Testis (tissue), 3 donors: ENCODE data around the gene ZNF529. TPM values are rescaled to one million over a fixed set of nuclear protein-coding genes. Genes with fewer than 3 reads are reported as not detected.

Experiments used
- DNase-seq: peaks from one replicate; pipeline ENCODE4 v3.0.0-alpha.2; 2019
- H3K27ac ChIP-seq, 2 donors: fragments of 200-600 bp; sonication (generic); one replicate each; pipeline ENCODE4 v1.5.1; 2019
- H3K27me3 ChIP-seq: fragments of 200-600 bp; sonication (generic); one replicate; pipeline ENCODE4 v1.5.1; 2019
- H3K36me3 ChIP-seq: fragments of 200-600 bp; sonication (generic); one replicate; pipeline ENCODE4 v1.5.1; 2017; ENCODE audit warnings: low read depth; ENCODE audit errors: missing control alignments
- H3K4me1 ChIP-seq: fragments of 200-600 bp; sonication (generic); one replicate; pipeline ENCODE4 v1.5.1; 2019
- H3K4me3 ChIP-seq, 2 donors: fragments of 200-600 bp; sonication (generic); one replicate each; pipeline ENCODE4 v1.5.1; 2017 to 2019
- H3K9me3 ChIP-seq: fragments of 200-600 bp; sonication (generic); one replicate; pipeline ENCODE4 v1.5.1; 2017
- POLR2A ChIP-seq: fragments of 450-650 bp; IDR thresholded peaks from one replicate; pipeline ENCODE4 v1.6.1; 2017; ENCODE audit warnings: antibody characterized with exemption, mild to moderate bottlenecking, moderate library complexity
- WGBS, 2 donors: methylation state at CpG; one replicate each; pipeline ENCODE4 v1.1.5; 2018; 5-methylcytosine and 5-hydroxymethylcytosine counted together
- intact Hi-C: fragments of 100-400 bp; cut with DNase I; formaldehyde crosslinking; loops from one replicate; pipeline ENCODE4 v1.15.1; 2023; ENCODE audit warnings: low total_unique reads
- polyA plus RNA-seq: library from polyadenylated mRNA; stranded (reverse); fragments of 350-450 nt; fragmentation: Illumina TruSeq; extraction: RNeasy Lipid Tissue Mini Kit (QIAGEN cat#74804); gene quantifications from one replicate; pipeline ENCODE4 v1.2.3, GENCODE V29; 2014; ENCODE audit warnings: low read depth, low replicate concordance; ENCODE audit not compliant: insufficient read depth
- total RNA-seq, 2 donors: library from RNA; depleted of rRNA; stranded (reverse); fragments of >200 nt; gene quantifications; one replicate each; pipeline ENCODE4 v1.2.3, GENCODE V29; 2016
- TF ChIP-seq, protein P1 (sequence below), 3 experiments: fragments of 450-650 bp in 2 of 3; fragments of 200-600 bp in 1 of 3; sonication (generic) in 1 of 3; IDR thresholded peaks; one replicate each; pipeline ENCODE4 v1.5.1; 2016 to 2019; ENCODE audit warnings: antibody characterized with exemption in 3 of 3, mild to moderate bottlenecking in 2 of 3, moderate library complexity in 1 of 3

The ZNF529 gene
- total and polyA plus RNA-seq, 3 donors from 2014 or later, result 18.8 to 20.5 (median 20.3) TPM

DNA sequence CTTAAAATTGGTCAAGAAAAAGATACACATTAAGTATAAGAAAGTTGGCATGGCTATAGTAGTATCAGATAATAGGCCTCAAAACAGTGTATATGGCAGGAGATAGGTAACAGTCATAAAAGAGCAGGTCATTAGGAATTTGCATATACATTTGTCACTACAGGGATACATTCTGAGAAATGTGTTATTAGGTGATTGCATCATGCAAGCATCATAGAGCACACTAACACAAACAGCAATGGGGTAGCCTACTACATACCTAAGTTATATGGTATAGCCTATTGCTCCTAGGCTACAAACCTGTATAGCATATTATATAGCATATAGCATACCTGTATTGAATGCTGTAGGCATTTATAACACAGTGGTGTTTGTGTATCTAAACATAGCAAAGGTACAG lies 6.2 kb upstream of the ZNF529 start:
- TF ChIP-seq POLR2A, result no peak
- TF ChIP-seq, protein P1, sequence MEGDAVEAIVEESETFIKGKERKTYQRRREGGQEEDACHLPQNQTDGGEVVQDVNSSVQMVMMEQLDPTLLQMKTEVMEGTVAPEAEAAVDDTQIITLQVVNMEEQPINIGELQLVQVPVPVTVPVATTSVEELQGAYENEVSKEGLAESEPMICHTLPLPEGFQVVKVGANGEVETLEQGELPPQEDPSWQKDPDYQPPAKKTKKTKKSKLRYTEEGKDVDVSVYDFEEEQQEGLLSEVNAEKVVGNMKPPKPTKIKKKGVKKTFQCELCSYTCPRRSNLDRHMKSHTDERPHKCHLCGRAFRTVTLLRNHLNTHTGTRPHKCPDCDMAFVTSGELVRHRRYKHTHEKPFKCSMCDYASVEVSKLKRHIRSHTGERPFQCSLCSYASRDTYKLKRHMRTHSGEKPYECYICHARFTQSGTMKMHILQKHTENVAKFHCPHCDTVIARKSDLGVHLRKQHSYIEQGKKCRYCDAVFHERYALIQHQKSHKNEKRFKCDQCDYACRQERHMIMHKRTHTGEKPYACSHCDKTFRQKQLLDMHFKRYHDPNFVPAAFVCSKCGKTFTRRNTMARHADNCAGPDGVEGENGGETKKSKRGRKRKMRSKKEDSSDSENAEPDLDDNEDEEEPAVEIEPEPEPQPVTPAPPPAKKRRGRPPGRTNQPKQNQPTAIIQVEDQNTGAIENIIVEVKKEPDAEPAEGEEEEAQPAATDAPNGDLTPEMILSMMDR (IDR thresholded peaks at IDR 0.05), result no peak
- no peak overlapping the region for H3K4me3 ChIP-seq
- H3K27ac ChIP-seq, result no peak overlapping the region
- peaks cover 3% of the 10 kb centered on the region for H3K4me1 ChIP-seq
- intact Hi-C loops, result no loop called here
- no peak for DNase-seq
- H3K36me3 ChIP-seq, result no peaks in the 10 kb centered on the region
- H3K27me3 ChIP-seq, result no peaks in the 10 kb centered on the region
- no peaks in the 10 kb centered on the region for H3K9me3 ChIP-seq

- 90 to 97% methylated on average over 3 of the region's 3 CpGs for WGBS, 2 donors
Measured at GRCh38 chr19:36577271-36577996, 4.3 kb upstream of the ZNF529 start.

GRCh38 chr19:36574741-36575140 lies 1.6 kb upstream of the ZNF529 start:
- intact Hi-C loops, result no loop called here
- Histone ChIP-seq H3K4me3 (no peak overlapping the region), H3K27me3 (no peaks in the 10 kb centered on the region), H3K36me3 (no peaks in the 10 kb centered on the region), H3K9me3 (no peaks in the 10 kb centered on the region), H3K27ac (no peak overlapping the region), H3K4me1 (peaks cover 8% of the 10 kb centered on the region)
- TF ChIP-seq, protein P1 (IDR thresholded peaks at IDR 0.05), result no peak
- no peak for TF ChIP-seq POLR2A
- 65 to 72% methylated on average over 2 of the region's 2 CpGs for WGBS, 2 donors
- DNase-seq, result no peak

More at GRCh38 chr19:36577271-36577996, 4.3 kb upstream of the ZNF529 start:
- no peak for DNase-seq
- TF ChIP-seq POLR2A, result no peak
- TF ChIP-seq, protein P1 (IDR thresholded peaks at IDR 0.05), result no peak
- Histone ChIP-seq H3K27me3 (no peaks in the 10 kb centered on the region), H3K4me3 (no peak overlapping the region), H3K4me1 (peaks cover 5% of the 10 kb centered on the region), H3K9me3 (no peaks in the 10 kb centered on the region), H3K27ac (no peak overlapping the region), H3K36me3 (no peaks in the 10 kb centered on the region)
- intact Hi-C loops, result no loop called here

DNA sequence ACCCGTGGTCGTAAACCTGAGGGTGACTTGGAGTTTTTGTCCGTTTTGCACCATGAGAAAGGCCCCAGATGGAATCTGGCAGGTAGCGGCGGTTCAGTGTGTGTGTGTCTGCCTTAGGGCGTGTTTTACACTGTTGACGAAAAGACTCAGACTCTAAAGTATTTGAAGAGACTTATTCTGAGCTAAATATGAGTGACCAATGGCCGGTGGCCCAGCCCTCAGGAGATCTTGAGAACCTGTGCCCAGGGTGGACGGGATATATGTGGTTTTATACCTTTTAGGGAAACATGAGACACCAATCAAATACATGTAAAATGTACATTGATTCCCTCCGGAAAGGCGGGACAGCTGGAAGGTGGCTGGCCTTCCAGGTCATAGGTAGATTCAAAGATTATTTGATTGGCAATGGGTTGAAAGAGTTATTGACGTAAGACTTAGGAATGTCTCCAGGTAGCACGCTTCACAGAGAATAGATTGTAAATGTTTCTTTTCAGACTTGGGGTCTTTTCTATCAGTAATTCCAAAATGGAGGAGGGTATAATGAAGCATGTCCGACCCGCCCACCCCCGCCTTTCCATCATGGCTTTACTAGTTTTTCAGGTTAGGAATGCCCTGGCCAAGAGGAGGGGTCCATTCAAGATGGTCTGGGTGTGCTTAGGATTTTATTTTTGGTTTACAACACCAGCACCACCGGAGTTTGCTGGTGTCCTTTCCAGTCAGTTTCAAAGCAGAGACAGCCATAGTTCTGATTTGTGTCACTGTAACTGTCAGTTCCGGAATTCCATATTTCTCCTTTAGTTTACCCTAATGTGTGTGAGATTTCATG lies 1.0 kb upstream of the ZNF529 start:
- peak overlapping the region; percentile 84 to 87 for H3K27ac ChIP-seq
- H3K36me3 ChIP-seq, result no peaks in the 10 kb centered on the region
- WGBS, 2 donors, result 19 to 24% methylated on average over 18 of the region's 18 CpGs
- peak; percentile 31 for DNase-seq
- peaks cover 8% of the 10 kb centered on the region for H3K4me1 ChIP-seq
- intact Hi-C loops, result no loop called here
- H3K9me3 ChIP-seq, result no peaks in the 10 kb centered on the region
- peak overlapping the region; percentile 88 to 96 for H3K4me3 ChIP-seq
- TF ChIP-seq, protein P1 (IDR thresholded peaks at IDR 0.05), result no peak
- no peak for TF ChIP-seq POLR2A
- no peaks in the 10 kb centered on the region for H3K27me3 ChIP-seq
